Measurements from ENCODE around the gene CAMK2D.

GRCh38 chr4:113616443-113616842, 145.1 kb downstream of the CAMK2D start:
- no peak for TF ChIP-seq CTCF (IDR thresholded peaks at IDR 0.05; ENCODE audit: poor library complexity)
- TF ChIP-seq EZH2 (IDR thresholded peaks at IDR 0.05; ENCODE audit: borderline replicate concordance), result no peak

All from hepatocyte (in vitro differentiated cells).